ENCODE measurements around the gene NEAT1. TPM values are rescaled to one million over a fixed set of nuclear protein-coding genes. Genes with fewer than 3 reads are reported as not detected.
A peak's percentile ranks its signal among the peaks of the same experiment; 100 is the strongest.

NEAT1 gene
- total and polyA plus RNA-seq, 9 of the 15 experiments (the other 6 are each of a cell fraction or from before 2014, with no cell fraction given): 20.1 to 389 (median 62.8) TPM

DNA sequence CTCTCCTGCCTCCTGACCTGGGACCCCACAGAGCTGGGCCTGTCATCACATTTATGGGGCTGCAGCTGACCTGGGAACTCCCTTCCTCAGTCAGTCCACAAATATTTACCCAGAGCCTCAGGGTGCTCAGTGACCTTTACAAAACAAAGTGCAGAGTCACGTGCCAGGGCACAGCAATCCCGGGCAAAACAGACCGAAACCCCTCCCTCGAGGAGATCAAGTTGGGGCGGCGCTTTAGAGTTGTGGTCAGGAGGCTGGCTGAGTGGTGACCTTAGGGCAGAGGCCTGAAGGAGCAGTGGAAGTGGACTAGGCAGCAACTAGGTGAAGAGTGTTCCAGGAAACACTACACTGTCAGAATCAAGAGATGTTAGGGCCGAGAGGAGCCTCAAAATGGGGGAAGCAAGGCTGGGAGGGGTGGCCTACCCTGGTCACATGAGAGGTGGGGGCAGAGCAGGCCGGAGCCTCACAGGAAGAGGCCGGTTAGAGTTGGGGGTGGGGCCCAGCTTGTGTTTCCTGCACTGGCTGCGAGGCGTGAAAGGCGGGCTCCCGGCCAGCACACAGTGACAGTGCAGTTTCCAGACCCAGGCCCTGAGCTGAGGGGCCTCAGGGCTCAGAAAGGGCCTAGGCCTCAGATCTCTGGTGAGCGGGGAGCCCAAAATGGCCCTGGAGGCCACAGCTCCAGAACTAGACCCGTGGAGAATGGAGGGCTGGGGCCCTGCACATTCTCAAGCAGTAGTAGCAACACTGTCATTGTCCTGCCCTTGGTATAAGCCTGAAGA lies 3.7 kb upstream of the NEAT1 start (continued):
- TF ChIP-seq, protein P1, sequence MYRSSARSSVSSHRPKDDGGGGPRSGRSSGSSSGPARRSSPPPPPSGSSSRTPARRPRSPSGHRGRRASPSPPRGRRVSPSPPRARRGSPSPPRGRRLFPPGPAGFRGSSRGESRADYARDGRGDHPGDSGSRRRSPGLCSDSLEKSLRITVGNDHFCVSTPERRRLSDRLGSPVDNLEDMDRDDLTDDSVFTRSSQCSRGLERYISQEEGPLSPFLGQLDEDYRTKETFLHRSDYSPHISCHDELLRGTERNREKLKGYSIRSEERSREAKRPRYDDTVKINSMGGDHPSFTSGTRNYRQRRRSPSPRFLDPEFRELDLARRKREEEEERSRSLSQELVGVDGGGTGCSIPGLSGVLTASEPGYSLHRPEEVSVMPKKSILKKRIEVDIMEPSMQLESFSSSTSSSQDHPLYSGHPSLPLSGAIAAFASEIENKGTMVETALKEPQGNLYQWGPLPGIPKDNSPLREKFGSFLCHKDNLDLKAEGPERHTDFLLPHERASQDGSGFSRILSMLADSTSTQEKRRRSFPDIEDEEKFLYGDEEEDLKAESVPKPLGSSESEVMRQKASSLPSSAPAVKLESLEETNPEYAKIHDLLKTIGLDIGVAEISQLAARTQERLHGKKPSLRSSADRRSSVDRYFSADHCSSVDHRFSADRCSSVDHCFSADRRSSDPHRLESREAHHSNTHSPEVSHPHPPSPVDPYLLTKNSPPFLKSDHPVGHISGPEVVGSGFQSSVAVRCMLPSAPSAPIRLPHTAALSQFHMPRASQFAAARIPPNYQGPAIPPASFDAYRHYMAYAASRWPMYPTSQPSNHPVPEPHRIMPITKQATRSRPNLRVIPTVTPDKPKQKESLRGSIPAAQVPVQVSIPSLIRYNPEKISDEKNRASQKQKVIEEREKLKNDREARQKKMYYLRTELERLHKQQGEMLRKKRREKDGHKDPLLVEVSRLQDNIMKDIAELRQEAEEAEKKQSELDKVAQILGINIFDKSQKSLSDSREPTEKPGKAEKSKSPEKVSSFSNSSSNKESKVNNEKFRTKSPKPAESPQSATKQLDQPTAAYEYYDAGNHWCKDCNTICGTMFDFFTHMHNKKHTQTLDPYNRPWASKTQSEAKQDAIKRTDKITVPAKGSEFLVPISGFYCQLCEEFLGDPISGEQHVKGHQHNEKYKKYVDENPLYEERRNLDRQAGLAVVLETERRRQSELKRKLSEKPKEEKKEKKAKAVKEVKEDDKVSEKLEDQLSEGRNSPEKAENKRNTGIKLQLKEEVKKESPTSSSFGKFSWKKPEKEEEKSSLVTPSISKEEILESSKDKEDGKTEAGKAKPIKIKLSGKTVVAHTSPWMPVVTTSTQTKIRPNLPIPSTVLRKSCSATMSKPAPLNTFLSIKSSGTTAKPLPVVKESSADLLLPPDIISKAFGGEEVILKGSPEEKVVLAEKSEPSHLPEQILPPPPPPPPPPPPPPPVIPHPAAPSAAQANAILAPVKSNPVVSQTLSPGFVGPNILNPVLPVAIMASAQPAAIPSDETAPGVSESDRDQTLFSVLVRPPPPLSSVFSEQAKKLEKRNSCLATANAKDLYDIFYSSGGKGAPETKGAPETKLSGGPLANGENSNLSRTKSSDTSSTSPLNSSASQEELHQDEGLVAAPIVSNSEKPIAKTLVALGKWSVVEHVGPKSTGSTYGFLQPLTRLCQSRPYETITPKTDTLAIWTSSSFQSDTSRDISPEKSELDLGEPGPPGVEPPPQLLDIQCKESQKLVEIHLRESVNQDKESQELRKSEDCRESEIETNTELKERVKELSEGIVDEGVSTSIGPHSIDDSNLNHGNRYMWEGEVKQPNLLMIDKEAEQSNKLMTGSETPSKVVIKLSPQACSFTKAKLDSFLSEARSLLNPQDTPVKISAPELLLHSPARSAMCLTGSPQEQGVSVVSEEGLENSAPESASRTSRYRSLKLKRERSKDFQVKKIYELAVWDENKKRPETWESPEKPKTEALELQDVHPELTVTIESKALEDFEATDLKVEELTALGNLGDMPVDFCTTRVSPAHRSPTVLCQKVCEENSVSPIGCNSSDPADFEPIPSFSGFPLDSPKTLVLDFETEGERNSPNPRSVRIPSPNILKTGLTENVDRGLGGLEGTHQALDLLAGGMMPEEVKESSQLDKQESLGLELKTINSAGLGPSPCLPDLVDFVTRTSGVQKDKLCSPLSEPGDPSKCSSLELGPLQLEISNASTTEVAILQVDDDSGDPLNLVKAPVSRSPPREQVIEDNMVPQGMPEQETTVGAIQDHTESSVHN (IDR thresholded peaks at IDR 0.05; ENCODE audit: borderline replicate concordance in 1 of 2, low read depth in 1 of 2): peak in 1 of 2 experiments; percentile 94; a peak in 2 of 4 replicates
- TF ChIP-seq, protein P2, sequence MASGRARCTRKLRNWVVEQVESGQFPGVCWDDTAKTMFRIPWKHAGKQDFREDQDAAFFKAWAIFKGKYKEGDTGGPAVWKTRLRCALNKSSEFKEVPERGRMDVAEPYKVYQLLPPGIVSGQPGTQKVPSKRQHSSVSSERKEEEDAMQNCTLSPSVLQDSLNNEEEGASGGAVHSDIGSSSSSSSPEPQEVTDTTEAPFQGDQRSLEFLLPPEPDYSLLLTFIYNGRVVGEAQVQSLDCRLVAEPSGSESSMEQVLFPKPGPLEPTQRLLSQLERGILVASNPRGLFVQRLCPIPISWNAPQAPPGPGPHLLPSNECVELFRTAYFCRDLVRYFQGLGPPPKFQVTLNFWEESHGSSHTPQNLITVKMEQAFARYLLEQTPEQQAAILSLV (tag; IDR thresholded peaks at IDR 0.05): no peak
- TF ChIP-seq MED1 (CRISPR knock-in tag; IDR thresholded peaks at IDR 0.05; ENCODE audit: borderline replicate concordance): no peak
- peak; percentile 94 for TF ChIP-seq RAD51 (IDR thresholded peaks at IDR 0.05; ENCODE audit: borderline replicate concordance, low read depth)
- TF ChIP-seq MAFG (tag; conservative IDR thresholded peaks at IDR 0.05): peak; percentile 98
- TF ChIP-seq, protein P3, sequence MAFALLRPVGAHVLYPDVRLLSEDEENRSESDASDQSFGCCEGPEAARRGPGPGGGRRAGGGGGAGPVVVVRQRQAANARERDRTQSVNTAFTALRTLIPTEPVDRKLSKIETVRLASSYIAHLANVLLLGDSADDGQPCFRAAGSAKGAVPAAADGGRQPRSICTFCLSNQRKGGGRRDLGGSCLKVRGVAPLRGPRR (CRISPR knock-in tag; IDR thresholded peaks at IDR 0.05): peak; percentile 83; the same call in 1 of the 2 replicates
- peak; percentile 86 for TF ChIP-seq SMAD1 (IDR thresholded peaks at IDR 0.05; ENCODE audit: low read depth, low read length, partially characterized antibody)
- TF ChIP-seq ZNF12 (CRISPR knock-in tag; IDR thresholded peaks at IDR 0.05): no peak
- TF ChIP-seq PML (IDR thresholded peaks at IDR 0.05; ENCODE audit: low read length): peak; percentile 22; the same call in 1 of the 2 replicates
- no peak for TF ChIP-seq ZNF408 (CRISPR knock-in tag; IDR thresholded peaks at IDR 0.05; ENCODE audit: low read depth)
- TF ChIP-seq PRMT5 (CRISPR knock-in tag; IDR thresholded peaks at IDR 0.05): no peak
- TF ChIP-seq ZNF184 (CRISPR knock-in tag; IDR thresholded peaks at IDR 0.05): no peak
- no peak for TF ChIP-seq ZNF224 (CRISPR knock-in tag; IDR thresholded peaks at IDR 0.05)
- TF ChIP-seq, protein P4, sequence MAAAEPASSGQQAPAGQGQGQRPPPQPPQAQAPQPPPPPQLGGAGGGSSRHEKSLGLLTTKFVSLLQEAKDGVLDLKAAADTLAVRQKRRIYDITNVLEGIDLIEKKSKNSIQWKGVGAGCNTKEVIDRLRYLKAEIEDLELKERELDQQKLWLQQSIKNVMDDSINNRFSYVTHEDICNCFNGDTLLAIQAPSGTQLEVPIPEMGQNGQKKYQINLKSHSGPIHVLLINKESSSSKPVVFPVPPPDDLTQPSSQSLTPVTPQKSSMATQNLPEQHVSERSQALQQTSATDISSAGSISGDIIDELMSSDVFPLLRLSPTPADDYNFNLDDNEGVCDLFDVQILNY (CRISPR knock-in tag; IDR thresholded peaks at IDR 0.05): peak; percentile 83; the same call in 1 of the 2 replicates
- TF ChIP-seq ZNF253 (CRISPR knock-in tag; conservative IDR thresholded peaks at IDR 0.05): no peak
- TF ChIP-seq CXXC5 (CRISPR knock-in tag; IDR thresholded peaks at IDR 0.05): peak; percentile 77
- TF ChIP-seq ELF1 (tag; IDR thresholded peaks at IDR 0.05): no peak
- peak; percentile 51; the same call in 1 of the 2 replicates for TF ChIP-seq ZNF232 (CRISPR knock-in tag; IDR thresholded peaks at IDR 0.05)

Data from K562 (cell line).